IPS-20b (cell line): Measurements from ENCODE around the gene JCAD.

Experiments used
- H3K27ac ChIP-seq: one replicate; pipeline ENCODE4 v1.5.1; 2013; ENCODE audit warnings: low read length
- H3K27me3 ChIP-seq: 2 replicates; pipeline ENCODE4 v1.6.1; 2013; ENCODE audit warnings: mild to moderate bottlenecking, low read length, inconsistent platforms; ENCODE audit not compliant: insufficient read depth
- H3K36me3 ChIP-seq: 2 replicates; pipeline ENCODE4 v1.6.1; 2013; ENCODE audit warnings: low read depth, mild to moderate bottlenecking, inconsistent platforms, low read length, moderate library complexity; ENCODE audit not compliant: insufficient read depth
- H3K4me1 ChIP-seq: 2 replicates; pipeline ENCODE4 v1.6.1; 2013; ENCODE audit warnings: mild to moderate bottlenecking, control low read depth, inconsistent platforms, low read length, moderate library complexity; ENCODE audit not compliant: insufficient read depth
- H3K4me3 ChIP-seq: 2 replicates; pipeline ENCODE4 v1.5.1; 2013; ENCODE audit warnings: mild to moderate bottlenecking, low read length, inconsistent platforms
- H3K9ac ChIP-seq: 2 replicates; pipeline ENCODE4 v1.6.1; 2013; ENCODE audit warnings: low read depth, mild to moderate bottlenecking, inconsistent platforms, low read length, moderate library complexity
- H3K9me3 ChIP-seq: 2 replicates; pipeline ENCODE4 v1.6.1; 2013; ENCODE audit warnings: mild to moderate bottlenecking, low read depth, low read length, inconsistent platforms; ENCODE audit not compliant: insufficient read depth

The JCAD gene

GRCh38 chr10:30052062-30052461 is 7.3 kb downstream of the JCAD start:
- no peaks in the 10 kb centered on the region; the same call in 1 of the 2 replicates for H3K27me3 ChIP-seq
- H3K36me3 ChIP-seq: no peaks in the 10 kb centered on the region
- H3K4me1 ChIP-seq: peaks cover 8% of the 10 kb centered on the region; the same call in 1 of the 2 replicates

GRCh38 chr10:30051220-30051619 is 8.2 kb downstream of the JCAD start:
- Histone ChIP-seq H3K9ac (no peak overlapping the region), H3K9me3 (no peaks in the 10 kb centered on the region), H3K4me1 (peaks cover under 1% of the 10 kb centered on the region; the same call in 1 of the 2 replicates), H3K36me3 (no peaks in the 10 kb centered on the region), H3K4me3 (no peak overlapping the region), H3K27me3 (no peaks in the 10 kb centered on the region), H3K27ac (no peak overlapping the region)

More at GRCh38 chr10:30052062-30052461, 7.3 kb downstream of the JCAD start:
- Histone ChIP-seq H3K27ac (no peak overlapping the region), H3K4me3 (no peak overlapping the region), H3K9me3 (no peaks in the 10 kb centered on the region), H3K9ac (no peak overlapping the region)

DNA sequence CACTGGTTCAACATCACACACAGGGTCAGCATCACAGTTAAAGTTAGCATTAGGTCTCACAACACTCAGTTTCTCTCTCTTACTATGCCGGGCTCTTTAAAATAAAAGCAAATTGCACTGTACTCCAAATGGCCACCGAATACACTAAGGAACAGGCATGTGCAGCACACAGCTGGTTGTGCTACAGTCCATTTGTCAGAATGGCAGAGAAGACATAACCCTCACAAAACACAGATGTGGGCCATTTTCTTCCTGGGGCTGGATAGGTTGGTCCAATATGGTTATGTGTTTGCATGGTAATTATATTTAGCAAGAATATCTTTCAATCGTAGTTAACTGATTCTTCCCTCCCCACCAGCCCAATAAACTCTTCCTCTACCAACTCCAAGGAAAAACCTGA is 9.0 kb downstream of the JCAD start:
- no peaks in the 10 kb centered on the region for H3K27me3 ChIP-seq
- H3K36me3 ChIP-seq: no peaks in the 10 kb centered on the region
- H3K9me3 ChIP-seq: no peaks in the 10 kb centered on the region
- H3K4me3 ChIP-seq: no peak overlapping the region
- no peak overlapping the region for H3K27ac ChIP-seq
- no peaks in the 10 kb centered on the region; the same call in 1 of the 2 replicates for H3K4me1 ChIP-seq
- no peak overlapping the region for H3K9ac ChIP-seq

GRCh38 chr10:30048768-30049517 is 10.4 kb downstream of the JCAD start:
- H3K36me3 ChIP-seq: no peaks in the 10 kb centered on the region
- no peaks in the 10 kb centered on the region for H3K4me1 ChIP-seq
- H3K9ac ChIP-seq: no peak overlapping the region
- no peaks in the 10 kb centered on the region for H3K9me3 ChIP-seq
- no peak overlapping the region for H3K27ac ChIP-seq
- no peaks in the 10 kb centered on the region for H3K27me3 ChIP-seq
- no peak overlapping the region for H3K4me3 ChIP-seq

- Histone ChIP-seq H3K9ac (no peak overlapping the region), H3K27me3 (no peaks in the 10 kb centered on the region), H3K4me1 (no peaks in the 10 kb centered on the region), H3K4me3 (no peak overlapping the region), H3K9me3 (no peaks in the 10 kb centered on the region), H3K36me3 (no peaks in the 10 kb centered on the region), H3K27ac (no peak overlapping the region)
These were observed 11.4 kb downstream of the JCAD start for GRCh38 chr10:30047924-30048531.

GRCh38 chr10:30047430-30047829 is 12.0 kb downstream of the JCAD start:
- Histone ChIP-seq H3K27ac (no peak overlapping the region), H3K4me1 (no peaks in the 10 kb centered on the region), H3K9ac (no peak overlapping the region), H3K4me3 (no peak overlapping the region), H3K36me3 (no peaks in the 10 kb centered on the region), H3K27me3 (no peaks in the 10 kb centered on the region), H3K9me3 (no peaks in the 10 kb centered on the region)

DNA sequence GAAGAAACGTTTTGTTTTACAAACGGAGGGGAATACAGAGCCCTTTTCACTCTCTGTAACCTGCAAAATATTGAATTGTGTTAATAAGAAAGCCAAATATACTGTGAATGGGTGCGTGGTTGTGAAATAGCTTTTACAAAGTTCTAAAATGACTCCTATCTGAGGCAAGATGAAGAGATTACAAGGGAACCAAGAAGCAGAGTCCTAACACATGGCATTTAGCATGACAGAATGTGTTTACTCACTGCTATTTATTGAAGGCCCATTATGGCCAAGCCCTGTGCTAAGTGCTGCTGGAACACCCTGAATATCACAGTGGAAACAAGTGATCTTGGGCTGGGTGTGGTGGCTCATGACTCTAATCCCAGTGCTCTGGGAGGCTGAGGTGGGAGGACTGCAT is 12.9 kb downstream of the JCAD start:
- no peaks in the 10 kb centered on the region for H3K4me1 ChIP-seq
- H3K9me3 ChIP-seq: no peaks in the 10 kb centered on the region
- no peak overlapping the region for H3K9ac ChIP-seq
- no peak overlapping the region for H3K27ac ChIP-seq
- H3K36me3 ChIP-seq: no peaks in the 10 kb centered on the region
- no peak overlapping the region for H3K4me3 ChIP-seq
- no peaks in the 10 kb centered on the region for H3K27me3 ChIP-seq

DNA sequence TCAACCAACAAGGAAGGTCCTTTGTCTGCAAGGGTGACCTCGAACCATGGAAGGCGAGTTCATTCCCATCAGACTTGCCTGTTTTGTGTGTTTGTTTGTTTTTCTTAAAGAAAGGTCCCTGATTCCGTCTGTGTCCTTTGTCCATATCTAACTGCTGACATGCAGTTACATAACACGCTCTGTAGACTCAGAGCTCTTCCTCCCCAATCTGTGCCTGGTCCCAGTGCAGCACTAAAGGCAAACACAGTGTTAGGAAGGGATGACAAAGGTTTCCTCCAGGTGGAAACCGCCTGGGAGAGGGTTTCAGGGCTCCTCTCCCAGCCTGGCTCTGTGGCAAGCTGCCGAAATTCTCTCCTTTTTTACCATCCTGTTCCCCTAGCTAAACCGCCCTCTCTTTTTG is 13.4 kb downstream of the JCAD start:
- Histone ChIP-seq H3K27ac (no peak overlapping the region), H3K4me1 (no peaks in the 10 kb centered on the region), H3K4me3 (no peak overlapping the region), H3K27me3 (no peaks in the 10 kb centered on the region), H3K9ac (no peak overlapping the region), H3K36me3 (no peaks in the 10 kb centered on the region), H3K9me3 (no peaks in the 10 kb centered on the region)

DNA sequence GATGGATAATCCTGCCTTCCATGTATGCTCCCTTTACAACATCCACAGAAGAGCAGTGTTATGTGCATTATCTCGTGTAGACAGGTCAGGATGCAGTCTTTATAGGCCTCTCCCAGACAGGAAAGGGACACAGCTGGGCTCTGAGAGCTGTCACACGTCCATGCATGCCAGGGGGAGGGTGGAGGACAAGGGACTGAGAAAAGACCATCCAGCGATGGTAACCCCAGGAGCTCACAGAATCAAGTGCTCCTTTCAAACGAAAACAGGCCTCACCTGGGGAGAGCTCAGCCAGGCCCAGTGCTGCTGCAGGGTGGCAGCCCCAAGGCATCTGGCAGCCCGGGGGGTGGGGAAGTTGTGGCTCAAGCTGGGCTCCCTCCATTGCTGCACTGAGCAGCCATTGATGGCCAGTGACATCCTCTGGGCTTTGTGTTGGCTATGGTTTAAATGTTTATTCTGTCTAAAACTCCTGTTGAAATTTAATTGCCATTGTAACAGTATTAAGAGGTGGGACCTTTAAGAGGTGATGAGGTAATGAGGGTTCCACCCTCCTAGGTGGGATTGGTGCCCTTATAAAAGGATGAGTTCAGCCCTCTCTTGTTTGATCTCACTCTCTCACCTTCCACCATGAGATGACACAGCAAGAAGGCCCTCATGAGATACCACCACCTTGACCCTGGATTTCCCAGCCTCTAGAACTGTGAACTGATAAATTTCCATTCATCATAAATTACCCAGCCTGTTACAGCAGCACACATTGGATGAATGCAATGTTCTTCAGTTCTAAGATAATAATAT is 15.7 kb downstream of the JCAD start:
- Histone ChIP-seq H3K36me3 (no peaks in the 10 kb centered on the region), H3K4me1 (no peaks in the 10 kb centered on the region), H3K9ac (no peak overlapping the region), H3K9me3 (no peaks in the 10 kb centered on the region), H3K4me3 (no peak overlapping the region), H3K27me3 (no peaks in the 10 kb centered on the region), H3K27ac (no peak overlapping the region)

GRCh38 chr10:30042820-30043219 is 16.6 kb downstream of the JCAD start:
- H3K27me3 ChIP-seq: no peaks in the 10 kb centered on the region

GRCh38 chr10:30041196-30042105 is 17.9 kb downstream of the JCAD start:
- no peak overlapping the region for H3K9ac ChIP-seq

More at GRCh38 chr10:30042820-30043219, 16.6 kb downstream of the JCAD start:
- Histone ChIP-seq H3K36me3 (no peaks in the 10 kb centered on the region), H3K4me3 (no peak overlapping the region), H3K9me3 (no peaks in the 10 kb centered on the region), H3K27ac (no peak overlapping the region), H3K4me1 (no peaks in the 10 kb centered on the region), H3K9ac (no peak overlapping the region)

More at GRCh38 chr10:30041196-30042105, 17.9 kb downstream of the JCAD start:
- Histone ChIP-seq H3K36me3 (no peaks in the 10 kb centered on the region), H3K9me3 (no peaks in the 10 kb centered on the region), H3K27me3 (no peaks in the 10 kb centered on the region), H3K4me3 (no peak overlapping the region), H3K27ac (no peak overlapping the region), H3K4me1 (no peaks in the 10 kb centered on the region)
